ENCODE data around the gene RIMS1. TPM values are rescaled to one million over a fixed set of nuclear protein-coding genes. Genes with fewer than 3 reads are reported as not detected.

Gene RIMS1
- total and polyA plus RNA-seq, 2 donors (not counting 1 experiment from before 2014, with no cell fraction given): not detected

GRCh38 chr6:72032086-72032485 is 145.7 kb downstream of the RIMS1 start:
- Histone ChIP-seq H4K20me1 (ENCODE audit: control insufficient read depth, insufficient read depth, low read length, poor library complexity, severe bottlenecking) (no peaks in the 10 kb centered on the region), H3K4me1 (ENCODE audit: control insufficient read depth in 2 of 2, insufficient read depth in 2 of 2, low read length in 2 of 2) (no peaks in the 10 kb centered on the region), H3K4me2 (replicated peaks; ENCODE audit: low read depth, low read length, poor library complexity, severe bottlenecking) (no peak overlapping the region), H2AFZ (ENCODE audit: insufficient read depth, low read depth, low read length, poor library complexity, severe bottlenecking) (no peak overlapping the region), H3K9ac (ENCODE audit: low read length) (no peak overlapping the region), H3K27me3 (replicated peaks in 1 of 4; ENCODE audit: control extremely low read depth in 1 of 4, control insufficient read depth in 3 of 4, insufficient read depth in 4 of 4, low read length in 3 of 4) (no peaks in the 10 kb centered on the region), H3K4me3 (ENCODE audit: control extremely low read depth in 1 of 5, extremely low read depth in 1 of 5, insufficient read depth in 1 of 5, low read depth in 2 of 5, low read length in 4 of 5) (no peak overlapping the region), H3K27ac (ENCODE audit: low read length in 2 of 2) (no peak overlapping the region), H3K79me2 (ENCODE audit: control insufficient read depth, insufficient read depth, low read length) (no peaks in the 10 kb centered on the region), H3K36me3 (replicated peaks in 1 of 2; ENCODE audit: control extremely low read depth in 1 of 2, control insufficient read depth in 1 of 2, extremely low read depth in 1 of 2, insufficient read depth in 2 of 2, low read length in 1 of 2) (no peaks in the 10 kb centered on the region), H3K9me3 (ENCODE audit: control extremely low read depth in 1 of 3, control insufficient read depth in 2 of 3, insufficient read depth in 1 of 3, low read length in 2 of 3) (no peaks in the 10 kb centered on the region)
- 100% methylated on average over 2 of the region's 2 CpGs for WGBS (ENCODE audit: insufficient coverage)
- Mint-ChIP-seq H3K27me3 (no peaks in the 10 kb centered on the region), H3K27ac (no peak overlapping the region), H3K4me1 (no peaks in the 10 kb centered on the region), H3K4me3 (no peak overlapping the region), H3K9me3 (ENCODE audit: insufficient read depth) (no peaks in the 10 kb centered on the region)
- DNase-seq (no peak), ATAC-seq (ENCODE audit: low read depth) (no peak)
- POLR2A ChIA-PET: no interaction called here
- CTCF ChIA-PET: no interaction called here
- no peak for TF ChIP-seq CTCF (IDR thresholded peaks at IDR 0.05)
- TF ChIP-seq EZH2 (IDR thresholded peaks at IDR 0.05; ENCODE audit: borderline replicate concordance, insufficient read depth, low read depth, low read length, poor library complexity, severe bottlenecking): no peak
- intact Hi-C loops (cut with micrococcal nuclease): no loop called here

GRCh38 chr6:72035486-72035885 is 149.1 kb downstream of the RIMS1 start:
- Histone ChIP-seq H3K27me3 (replicated peaks in 1 of 4; ENCODE audit: control extremely low read depth in 1 of 4, control insufficient read depth in 3 of 4, insufficient read depth in 4 of 4, low read length in 3 of 4) (no peaks in the 10 kb centered on the region), H3K79me2 (ENCODE audit: control insufficient read depth, insufficient read depth, low read length) (no peaks in the 10 kb centered on the region), H4K20me1 (ENCODE audit: control insufficient read depth, insufficient read depth, low read length, poor library complexity, severe bottlenecking) (no peaks in the 10 kb centered on the region), H2AFZ (ENCODE audit: insufficient read depth, low read depth, low read length, poor library complexity, severe bottlenecking) (no peak overlapping the region), H3K36me3 (replicated peaks in 1 of 2; ENCODE audit: control extremely low read depth in 1 of 2, control insufficient read depth in 1 of 2, extremely low read depth in 1 of 2, insufficient read depth in 2 of 2, low read length in 1 of 2) (no peaks in the 10 kb centered on the region), H3K9ac (ENCODE audit: low read length) (no peak overlapping the region), H3K27ac (ENCODE audit: low read length in 2 of 2) (no peak overlapping the region), H3K4me2 (replicated peaks; ENCODE audit: low read depth, low read length, poor library complexity, severe bottlenecking) (no peak overlapping the region), H3K9me3 (ENCODE audit: control extremely low read depth in 1 of 3, control insufficient read depth in 2 of 3, insufficient read depth in 1 of 3, low read length in 2 of 3) (no peaks in the 10 kb centered on the region), H3K4me1 (ENCODE audit: control insufficient read depth in 2 of 2, insufficient read depth in 2 of 2, low read length in 2 of 2) (no peaks in the 10 kb centered on the region), H3K4me3 (ENCODE audit: control extremely low read depth in 1 of 5, extremely low read depth in 1 of 5, insufficient read depth in 1 of 5, low read depth in 2 of 5, low read length in 4 of 5) (no peak overlapping the region)
- ChIA-PET CTCF (no interaction called here), POLR2A (no interaction called here)
- Mint-ChIP-seq H3K9me3 (ENCODE audit: insufficient read depth) (no peaks in the 10 kb centered on the region), H3K27me3 (no peaks in the 10 kb centered on the region), H3K4me1 (no peaks in the 10 kb centered on the region), H3K27ac (no peak overlapping the region), H3K4me3 (no peak overlapping the region)
- intact Hi-C loops (cut with micrococcal nuclease): no loop called here
- ATAC-seq (ENCODE audit: low read depth): no peak
- TF ChIP-seq EZH2 (IDR thresholded peaks at IDR 0.05; ENCODE audit: borderline replicate concordance, insufficient read depth, low read depth, low read length, poor library complexity, severe bottlenecking) (no peak), CTCF (IDR thresholded peaks at IDR 0.05) (no peak)
- DNase-seq: no peak

All from B cell (primary cell).